NCI-H2227 (cell line): ENCODE data around the gene RIMS4.
A peak's percentile ranks its signal among the peaks of the same experiment; 100 is the strongest.
"Not testable (repeated sequence)": the region's sequence is repeated elsewhere in the genome, so short reads cannot be mapped to it uniquely, and the experiment has no call there.

Experiments
- DNase-seq: peaks from one replicate; lab custom pipeline; 2025; ENCODE audit not compliant: unreplicated experiment; lab: John Stamatoyannopoulos, UW

Gene RIMS4

GRCh38 chr20:44765701-44766347 lies 44.5 kb downstream of the RIMS4 start:
- DNase-seq: no peak

- DNase-seq: no peak
Measured at GRCh38 chr20:44765091-44765490, 45.3 kb downstream of the RIMS4 start.

- not testable (repeated sequence) for DNase-seq
Measured at GRCh38 chr20:44763798-44764197, 46.5 kb downstream of the RIMS4 start.

- peak; percentile 70 for DNase-seq
Measured at GRCh38 chr20:44762466-44763140, 47.7 kb downstream of the RIMS4 start.

GRCh38 chr20:44761423-44761822 lies 48.9 kb downstream of the RIMS4 start:
- DNase-seq: peak; percentile 13

- no peak for DNase-seq
Measured at GRCh38 chr20:44759595-44759994, 50.8 kb downstream of the RIMS4 start.

DNA sequence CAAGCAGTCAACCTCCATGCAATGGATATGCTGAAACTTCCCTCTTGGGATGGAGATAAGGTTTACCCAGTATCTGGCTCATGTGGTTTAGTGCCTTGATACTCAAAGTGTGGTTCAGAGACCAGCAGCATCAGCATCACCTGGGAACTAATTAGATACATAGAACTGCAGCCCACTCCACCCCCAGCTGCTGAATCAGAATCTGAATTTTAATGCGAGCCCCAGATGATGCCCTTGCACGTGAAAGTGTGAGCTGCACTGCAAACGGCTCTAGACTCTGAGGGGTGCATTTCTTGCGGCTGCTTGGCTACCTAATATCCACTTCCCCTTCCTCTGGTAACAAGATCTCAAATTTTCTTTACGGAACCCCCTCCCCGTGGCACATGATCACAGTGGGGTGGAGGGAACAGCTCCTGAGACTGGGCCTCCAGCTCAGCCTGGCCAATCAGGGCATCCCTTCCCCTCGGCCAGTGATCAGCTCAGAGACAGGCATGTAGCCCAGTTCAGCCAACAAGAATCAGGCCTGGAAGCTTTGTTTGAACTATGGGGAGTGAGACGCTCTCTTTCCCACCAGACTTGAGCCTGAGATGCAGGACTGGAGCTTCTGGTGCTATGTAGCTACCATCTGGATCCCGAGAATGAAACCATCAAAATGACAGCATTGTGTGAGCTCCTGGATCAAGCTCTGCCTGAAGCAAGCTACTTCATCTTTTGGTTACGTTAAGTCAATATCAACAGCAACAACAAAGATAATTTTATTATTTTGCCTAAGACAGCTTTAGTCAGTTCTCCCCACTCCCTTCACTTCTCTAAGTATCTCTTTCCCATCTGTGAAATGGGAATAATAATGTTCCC lies 51.9 kb downstream of the RIMS4 start:
- no peak for DNase-seq

GRCh38 chr20:44756956-44757355 lies 53.4 kb downstream of the RIMS4 start:
- DNase-seq: no peak

DNA sequence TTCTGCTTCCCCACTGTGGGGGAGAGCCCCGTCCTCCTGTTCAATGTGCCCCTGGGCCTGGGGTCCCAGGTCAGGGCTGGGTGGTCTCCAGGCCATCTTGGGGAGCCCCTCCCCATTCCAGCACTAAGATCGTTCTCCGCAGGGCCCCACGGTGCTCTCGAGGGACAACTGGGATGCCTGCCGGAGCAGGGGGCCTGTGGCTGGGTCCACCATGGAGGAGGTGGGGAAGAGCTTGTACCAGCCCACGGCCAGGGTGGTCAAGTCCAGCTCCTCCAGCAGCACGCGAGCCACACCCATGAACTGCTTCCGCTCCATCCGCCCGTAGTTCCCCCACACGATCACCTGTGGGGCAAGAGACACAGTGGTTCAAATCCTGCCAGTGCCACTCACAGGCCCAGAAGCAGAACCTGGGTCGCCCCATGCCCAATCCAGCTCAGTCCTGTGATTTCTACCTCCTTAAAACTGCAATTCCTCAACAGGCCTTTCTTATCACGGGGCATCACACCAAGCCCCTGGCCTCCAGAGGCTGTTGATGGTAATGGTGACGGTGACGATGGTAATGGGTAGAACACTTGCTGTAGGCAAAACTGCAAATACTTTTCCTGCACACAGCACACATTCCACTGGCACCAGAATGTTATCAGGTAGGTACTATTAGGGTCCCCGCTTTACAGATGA lies 54.2 kb downstream of the RIMS4 start:
- DNase-seq: no peak

- no peak for DNase-seq
Measured at GRCh38 chr20:44754554-44754953, 55.8 kb downstream of the RIMS4 start.

DNA sequence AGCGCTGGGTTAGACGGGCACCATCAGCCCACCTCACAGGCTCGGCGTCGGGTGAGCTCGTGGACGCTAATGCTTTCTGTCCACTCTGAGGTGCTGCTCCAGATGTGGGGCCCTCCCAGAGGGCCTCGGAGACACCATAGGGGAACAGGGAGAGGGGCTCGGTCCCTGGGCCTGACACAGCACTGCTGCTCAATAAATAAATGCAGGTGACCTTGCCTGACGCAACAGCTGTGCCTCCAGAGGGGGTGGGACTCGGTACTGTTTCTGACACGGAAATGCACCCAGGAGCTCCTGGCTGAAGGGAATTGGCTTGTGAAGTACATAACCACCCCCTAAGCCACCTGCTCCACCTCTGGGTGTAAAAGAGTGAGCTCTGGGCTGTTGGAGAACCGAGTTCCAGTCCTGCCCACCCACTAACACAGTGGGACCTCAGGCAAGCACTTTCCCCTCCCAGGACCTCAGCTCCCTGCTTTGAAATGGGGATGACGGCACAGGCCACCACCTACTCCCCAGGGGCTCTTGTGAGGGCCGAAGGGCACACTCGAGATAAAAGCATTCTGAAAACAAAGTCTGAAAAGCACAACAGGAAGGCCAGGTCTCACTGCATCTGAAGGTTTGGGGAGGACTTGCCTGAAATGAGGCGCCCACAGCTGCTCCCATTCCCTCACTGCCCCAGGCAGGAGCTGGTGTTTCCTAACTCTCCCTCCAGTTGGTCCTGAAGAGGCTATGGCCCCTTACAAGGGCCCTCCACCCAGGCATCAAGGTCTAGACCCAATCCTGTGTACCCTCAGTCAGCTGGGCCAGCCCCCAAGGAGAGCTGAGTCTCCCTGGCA lies 58.0 kb downstream of the RIMS4 start:
- no peak for DNase-seq

DNA sequence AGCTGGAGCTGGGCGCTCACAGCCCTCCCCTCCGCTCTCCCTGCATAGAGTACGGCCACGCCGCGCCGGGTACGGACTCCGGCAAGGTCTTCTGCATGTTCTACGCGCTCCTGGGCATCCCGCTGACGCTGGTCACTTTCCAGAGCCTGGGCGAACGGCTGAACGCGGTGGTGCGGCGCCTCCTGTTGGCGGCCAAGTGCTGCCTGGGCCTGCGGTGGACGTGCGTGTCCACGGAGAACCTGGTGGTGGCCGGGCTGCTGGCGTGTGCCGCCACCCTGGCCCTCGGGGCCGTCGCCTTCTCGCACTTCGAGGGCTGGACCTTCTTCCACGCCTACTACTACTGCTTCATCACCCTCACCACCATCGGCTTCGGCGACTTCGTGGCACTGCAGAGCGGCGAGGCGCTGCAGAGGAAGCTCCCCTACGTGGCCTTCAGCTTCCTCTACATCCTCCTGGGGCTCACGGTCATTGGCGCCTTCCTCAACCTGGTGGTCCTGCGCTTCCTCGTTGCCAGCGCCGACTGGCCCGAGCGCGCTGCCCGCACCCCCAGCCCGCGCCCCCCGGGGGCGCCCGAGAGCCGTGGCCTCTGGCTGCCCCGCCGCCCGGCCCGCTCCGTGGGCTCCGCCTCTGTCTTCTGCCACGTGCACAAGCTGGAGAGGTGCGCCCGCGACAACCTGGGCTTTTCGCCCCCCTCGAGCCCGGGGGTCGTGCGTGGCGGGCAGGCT lies 60.1 kb downstream of the RIMS4 start:
- no peak for DNase-seq

DNA sequence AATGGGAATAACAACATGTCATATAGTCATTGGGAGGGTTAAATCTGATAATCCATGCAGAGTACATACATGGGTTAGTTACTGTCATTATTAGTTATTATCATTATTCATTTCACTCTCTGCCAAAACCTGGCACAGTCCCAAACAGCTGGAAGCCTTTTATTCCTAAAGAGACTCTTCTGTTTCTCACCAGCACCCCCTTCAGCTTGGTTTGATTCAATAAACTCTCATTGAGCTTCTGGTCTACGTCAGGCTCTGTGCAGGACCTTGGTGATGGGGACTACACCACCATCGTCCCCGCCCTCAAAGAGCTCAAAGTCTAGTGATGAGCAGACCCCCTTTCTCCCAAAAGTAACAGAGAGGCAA lies 62.4 kb downstream of the RIMS4 start:
- DNase-seq: no peak

DNA sequence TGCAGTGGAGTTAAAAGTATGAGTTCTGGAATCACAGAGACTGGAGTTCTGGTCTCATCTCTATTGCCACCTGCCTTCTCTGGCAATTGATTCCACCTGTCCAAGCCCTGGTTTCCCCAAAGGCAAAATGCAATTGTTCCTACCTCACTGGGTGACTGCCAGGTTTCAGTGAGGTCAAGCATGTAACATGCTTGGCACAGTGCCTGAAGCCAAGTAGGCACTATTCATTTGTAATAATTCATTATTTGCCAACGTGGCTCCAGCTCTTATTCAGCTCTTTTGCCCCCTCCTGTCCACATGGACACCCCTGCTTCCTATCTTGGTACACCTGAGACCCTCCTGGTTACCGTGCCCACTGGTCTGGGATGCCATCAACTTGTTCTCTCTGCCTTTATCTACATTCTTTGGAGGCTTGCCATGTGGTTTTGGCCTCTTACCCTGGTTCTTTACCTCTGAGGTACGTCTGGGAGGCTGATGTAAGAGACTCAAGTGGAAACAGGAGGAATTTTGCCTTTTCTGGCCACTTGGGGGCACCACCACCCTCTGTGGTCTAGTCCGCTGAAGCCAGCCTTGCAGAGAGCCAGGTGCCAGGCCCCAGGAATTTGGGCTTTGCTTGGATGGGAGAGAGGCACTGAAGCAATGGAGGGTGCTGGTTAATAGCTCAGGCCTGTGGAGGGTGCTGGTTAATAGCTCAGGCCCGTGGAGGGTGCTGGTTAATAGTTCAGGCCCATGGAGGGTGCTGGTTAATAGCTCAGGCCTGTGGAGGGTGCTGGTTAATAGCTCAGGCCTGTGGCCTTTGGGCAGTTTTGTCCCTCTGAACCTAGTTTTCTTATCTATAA lies 63.0 kb downstream of the RIMS4 start:
- DNase-seq: peak; percentile 90

DNA sequence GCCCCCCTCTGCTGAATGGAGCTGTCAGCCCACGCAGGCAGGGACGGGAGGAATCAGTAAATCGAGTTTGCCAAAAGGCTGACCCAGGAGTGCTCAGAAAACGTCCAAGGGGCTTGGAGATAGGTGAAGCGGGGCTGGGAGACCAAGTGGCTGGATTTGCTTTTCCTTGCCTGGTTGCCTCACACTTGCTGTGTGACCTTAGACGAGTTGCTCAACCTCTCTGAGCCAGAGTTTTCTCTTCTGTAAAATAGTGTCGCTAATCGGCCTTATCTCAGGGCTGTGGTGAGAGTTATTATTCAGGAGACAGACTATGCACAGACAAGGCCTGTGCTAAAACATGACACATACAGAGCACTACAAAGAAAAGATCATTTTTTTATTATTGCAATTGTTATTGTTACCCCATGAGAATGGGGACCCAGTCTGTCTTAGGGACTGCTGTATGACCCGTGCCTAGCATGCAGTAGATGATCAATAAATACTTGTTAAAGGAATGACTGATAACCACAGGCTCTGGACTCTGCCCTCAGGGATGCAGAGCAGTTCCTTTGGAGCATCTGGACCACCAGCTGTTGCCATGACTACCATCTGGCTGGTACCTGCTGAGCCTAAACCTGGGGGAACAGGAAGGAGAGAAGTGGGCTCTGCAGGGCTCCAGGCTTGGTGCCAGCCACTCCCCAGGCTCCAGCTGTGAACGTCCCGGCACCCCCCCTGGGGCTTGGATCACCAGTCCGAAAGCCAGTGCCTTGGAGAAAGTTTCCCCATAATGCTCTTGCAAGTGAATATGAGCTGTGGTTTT lies 63.8 kb downstream of the RIMS4 start:
- DNase-seq: no peak

GRCh38 chr20:44745598-44746366 lies 64.6 kb downstream of the RIMS4 start, which contains the start of gene KCNK15:
Gene KCNK15 (plus strand): TSS chr20:44745865. CDS start chr20:44745911, 46 bp downstream.
- peak; percentile 49 for DNase-seq

- DNase-seq: no peak
Measured at GRCh38 chr20:44745122-44745597, 65.2 kb downstream of the RIMS4 start.
